ENCODE results near the gene RCAN2. TPM values are rescaled to one million over a fixed set of nuclear protein-coding genes. Genes with fewer than 3 reads are reported as not detected.

RCAN2 gene
- total and polyA plus RNA-seq, 4 donors: 4.5 to 16.7 (median 4.8) TPM

GRCh38 chr6:46451343-46451742, 39.9 kb downstream of the RCAN2 start:
- Histone ChIP-seq H3K9ac (ENCODE audit: insufficient read depth in 1 of 2, low read length in 2 of 2) (no peak overlapping the region), H3K4me1 (ENCODE audit: control insufficient read depth in 5 of 5, insufficient read depth in 5 of 5, low read length in 5 of 5) (peaks cover 0 to 23% (median 6%) of the 10 kb centered on the region in 5 donors), H3K36me3 (ENCODE audit: control insufficient read depth in 4 of 4, insufficient read depth in 4 of 4, low read length in 4 of 4) (no peaks in the 10 kb centered on the region), H3K4me3 (no peak overlapping the region), H3K27me3 (ENCODE audit: control insufficient read depth in 3 of 3, insufficient read depth in 3 of 3, low read length in 2 of 3) (no peaks in the 10 kb centered on the region), H3K27ac (ENCODE audit: low read depth in 1 of 2, low read length in 1 of 2) (no peak overlapping the region), H3K9me3 (ENCODE audit: control insufficient read depth in 4 of 4, insufficient read depth in 3 of 4, low read length in 3 of 4) (no peaks in the 10 kb centered on the region)
- ATAC-seq (ENCODE audit: insufficient read depth, low FRiP score) (no peak), DNase-seq (peak in 2 of 3 donors; percentile 32 to 35)
- TF ChIP-seq, protein P1, sequence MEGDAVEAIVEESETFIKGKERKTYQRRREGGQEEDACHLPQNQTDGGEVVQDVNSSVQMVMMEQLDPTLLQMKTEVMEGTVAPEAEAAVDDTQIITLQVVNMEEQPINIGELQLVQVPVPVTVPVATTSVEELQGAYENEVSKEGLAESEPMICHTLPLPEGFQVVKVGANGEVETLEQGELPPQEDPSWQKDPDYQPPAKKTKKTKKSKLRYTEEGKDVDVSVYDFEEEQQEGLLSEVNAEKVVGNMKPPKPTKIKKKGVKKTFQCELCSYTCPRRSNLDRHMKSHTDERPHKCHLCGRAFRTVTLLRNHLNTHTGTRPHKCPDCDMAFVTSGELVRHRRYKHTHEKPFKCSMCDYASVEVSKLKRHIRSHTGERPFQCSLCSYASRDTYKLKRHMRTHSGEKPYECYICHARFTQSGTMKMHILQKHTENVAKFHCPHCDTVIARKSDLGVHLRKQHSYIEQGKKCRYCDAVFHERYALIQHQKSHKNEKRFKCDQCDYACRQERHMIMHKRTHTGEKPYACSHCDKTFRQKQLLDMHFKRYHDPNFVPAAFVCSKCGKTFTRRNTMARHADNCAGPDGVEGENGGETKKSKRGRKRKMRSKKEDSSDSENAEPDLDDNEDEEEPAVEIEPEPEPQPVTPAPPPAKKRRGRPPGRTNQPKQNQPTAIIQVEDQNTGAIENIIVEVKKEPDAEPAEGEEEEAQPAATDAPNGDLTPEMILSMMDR (IDR thresholded peaks at IDR 0.05; ENCODE audit: control extremely low read depth, extremely low read depth): no peak
- 39 to 57% methylated on average over 4 of the region's 4 CpGs for WGBS, 2 donors

- no peak overlapping the region for H3K27ac ChIP-seq (ENCODE audit: low read depth in 1 of 2, low read length in 1 of 2)
- TF ChIP-seq, protein P1 (IDR thresholded peaks at IDR 0.05; ENCODE audit: control extremely low read depth, extremely low read depth): no peak
Observed at GRCh38 chr6:46444772-46445454, 46.3 kb downstream of the RCAN2 start.

GRCh38 chr6:46443623-46444022, 47.6 kb downstream of the RCAN2 start:
- Histone ChIP-seq H3K4me3 (no peak overlapping the region), H3K27ac (ENCODE audit: low read depth in 1 of 2, low read length in 1 of 2) (no peak overlapping the region), H3K9ac (ENCODE audit: insufficient read depth in 1 of 2, low read length in 2 of 2) (no peak overlapping the region), H3K4me1 (ENCODE audit: control insufficient read depth in 5 of 5, insufficient read depth in 5 of 5, low read length in 5 of 5) (peaks cover 0 to 22% (median 0%) of the 10 kb centered on the region in 5 donors), H3K36me3 (ENCODE audit: control insufficient read depth in 4 of 4, insufficient read depth in 4 of 4, low read length in 4 of 4) (no peaks in the 10 kb centered on the region), H3K27me3 (ENCODE audit: control insufficient read depth in 3 of 3, insufficient read depth in 3 of 3, low read length in 2 of 3) (no peaks in the 10 kb centered on the region), H3K9me3 (ENCODE audit: control insufficient read depth in 4 of 4, insufficient read depth in 3 of 4, low read length in 3 of 4) (peaks cover 0 to 3% (median 0%) of the 10 kb centered on the region in 4 donors)
- DNase-seq (no peak), ATAC-seq (ENCODE audit: insufficient read depth, low FRiP score) (no peak)
- TF ChIP-seq, protein P1 (IDR thresholded peaks at IDR 0.05; ENCODE audit: control extremely low read depth, extremely low read depth): no peak
- 93 to 94% methylated on average over 3 of the region's 3 CpGs for WGBS, 2 donors

More at GRCh38 chr6:46444772-46445454, 46.3 kb downstream of the RCAN2 start:
- Histone ChIP-seq H3K9me3 (ENCODE audit: control insufficient read depth in 4 of 4, insufficient read depth in 3 of 4, low read length in 3 of 4) (peaks cover 0 to 3% (median 0%) of the 10 kb centered on the region in 4 donors), H3K36me3 (ENCODE audit: control insufficient read depth in 4 of 4, insufficient read depth in 4 of 4, low read length in 4 of 4) (no peaks in the 10 kb centered on the region), H3K4me1 (ENCODE audit: control insufficient read depth in 5 of 5, insufficient read depth in 5 of 5, low read length in 5 of 5) (peaks cover 0 to 13% (median 0%) of the 10 kb centered on the region in 5 donors), H3K4me3 (no peak overlapping the region), H3K9ac (ENCODE audit: insufficient read depth in 1 of 2, low read length in 2 of 2) (no peak overlapping the region), H3K27me3 (ENCODE audit: control insufficient read depth in 3 of 3, insufficient read depth in 3 of 3, low read length in 2 of 3) (no peaks in the 10 kb centered on the region)
- DNase-seq (no peak), ATAC-seq (ENCODE audit: insufficient read depth, low FRiP score) (no peak)
- WGBS, 2 donors: 92 to 93% methylated on average over 3 of the region's 3 CpGs
